K562 treated with DMSO at 1 percent for 4 hours (cell line): Measurements from ENCODE around the gene KPRP. TPM values are rescaled to one million over a fixed set of nuclear protein-coding genes. Genes with fewer than 3 reads are reported as not detected.

Experiments used
- total RNA-seq: library from RNA; unstranded; fragments of 300-600 nt; gene quantifications from 2 replicates; pipeline ENCODE4 v1.2.3, GENCODE V29; 2022; ENCODE audit not compliant: insufficient read depth

KPRP gene
- not detected in 2 replicates for total RNA-seq

GRCh38 chr1:152757747-152758146, at the start of gene KPRP:
Gene KPRP (plus strand): TSS chr1:152758025. CDS start chr1:152759589, 1,564 bp downstream.

GRCh38 chr1:152774875-152775274, 17.1 kb downstream of the KPRP start, which contains the start of gene LCE1F:
Gene LCE1F (plus strand): TSS chr1:152775140. CDS start chr1:152776372, 1,232 bp downstream.

GRCh38 chr1:152786077-152786476, 28.3 kb downstream of the KPRP start, which contains the start of gene LCE1E:
Gene LCE1E (plus strand): TSS chr1:152786257. CDS start chr1:152787300, 1,043 bp downstream.

GRCh38 chr1:152796421-152796820, 38.6 kb downstream of the KPRP start, which contains the start of gene LCE1D:
Gene LCE1D (plus strand): TSS chr1:152796721. CDS start chr1:152797795, 1,074 bp downstream.

GRCh38 chr1:152806576-152806975, 48.8 kb downstream of the KPRP start, which contains the start of gene LCE1C:
Gene LCE1C (minus strand): TSS chr1:152806651. CDS start chr1:152805478, 1,173 bp downstream.

Other genes starting within 250 kb of the KPRP start
- not detected in 2 replicates for gene LCE5A, start 247.2 kb upstream of the KPRP start, total RNA-seq
- gene CRCT1, start 243.5 kb upstream of the KPRP start, total RNA-seq, result not detected in 2 replicates
- not detected in 2 replicates for gene LCE3E, start 191.2 kb upstream of the KPRP start, total RNA-seq
- gene LCE3D, start 177.5 kb upstream of the KPRP start, total RNA-seq, result not detected in 2 replicates
- not detected in 2 replicates for gene LCE3C, start 157.8 kb upstream of the KPRP start, total RNA-seq
- gene LCE3B, start 144.2 kb upstream of the KPRP start, total RNA-seq, result not detected in 2 replicates
- not detected in 2 replicates for gene LCE3A, start 134.9 kb upstream of the KPRP start, total RNA-seq
- not detected in 2 replicates for gene LCE2D, start 94.6 kb upstream of the KPRP start, total RNA-seq
- not detected in 2 replicates for gene LCE2C, start 82.7 kb upstream of the KPRP start, total RNA-seq
- not detected in 2 replicates for gene LCE2B, start 71.9 kb upstream of the KPRP start, total RNA-seq
- not detected in 2 replicates for gene LCE2A, start 59.7 kb upstream of the KPRP start, total RNA-seq
- gene LCE4A, start 49.9 kb upstream of the KPRP start, total RNA-seq, result not detected in 2 replicates
- not detected in 2 replicates for gene LCE1F, start 17.1 kb downstream of the KPRP start, total RNA-seq
- not detected in 2 replicates for gene LCE1E, start 28.2 kb downstream of the KPRP start, total RNA-seq
- not detected in 2 replicates for gene LCE1D, start 38.7 kb downstream of the KPRP start, total RNA-seq
- not detected in 2 replicates for gene LCE1C, start 48.6 kb downstream of the KPRP start, total RNA-seq
- gene LCE1B, start 53.9 kb downstream of the KPRP start, total RNA-seq, result not detected in 2 replicates
- not detected in 2 replicates for gene LCE1A, start 69.4 kb downstream of the KPRP start, total RNA-seq
- gene LCE6A, start 84.8 kb downstream of the KPRP start, total RNA-seq, result not detected in 2 replicates
- gene LCE7A, start 102.0 kb downstream of the KPRP start, total RNA-seq, result not detected in 2 replicates
- gene SMCP, start 120.3 kb downstream of the KPRP start, total RNA-seq, result not detected in 2 replicates
- gene IVL, start 150.5 kb downstream of the KPRP start, total RNA-seq, result not detected in 2 replicates
- not detected in 2 replicates for gene SPRR5, start 189.2 kb downstream of the KPRP start, total RNA-seq
- gene SPRR4, start 212.6 kb downstream of the KPRP start, total RNA-seq, result not detected in 2 replicates
- gene SPRR1A, start 226.1 kb downstream of the KPRP start, total RNA-seq, result not detected in 2 replicates
- not detected in 2 replicates for gene SPRR3, start 243.7 kb downstream of the KPRP start, total RNA-seq